Suprapubic skin (tissue), 4 donors: ENCODE data around the gene TRMU. TPM values are rescaled to one million over a fixed set of nuclear protein-coding genes. Genes with fewer than 3 reads are reported as not detected.
A peak's percentile ranks its signal among the peaks of the same experiment; 100 is the strongest.

Source experiments
- DNase-seq, 2 donors: peaks; one replicate each; pipeline ENCODE4 v3.0.0-alpha.2; 2019; ENCODE audit warnings: low spot score in 2 of 2
- H3K27ac ChIP-seq: fragments of 200-600 bp; sonication (generic); one replicate; pipeline ENCODE4 v1.5.1; 2019
- H3K27me3 ChIP-seq: fragments of 200-600 bp; sonication (generic); one replicate; pipeline ENCODE4 v1.5.1; 2019
- H3K36me3 ChIP-seq: fragments of 200-600 bp; sonication (generic); one replicate; pipeline ENCODE4 v1.5.1; 2019
- H3K4me1 ChIP-seq: fragments of 200-600 bp; sonication (generic); one replicate; pipeline ENCODE4 v1.5.1; 2019
- H3K4me3 ChIP-seq: fragments of 200-600 bp; sonication (generic); one replicate; pipeline ENCODE4 v1.5.1; 2019; ENCODE audit warnings: mild to moderate bottlenecking
- H3K9me3 ChIP-seq: fragments of 200-600 bp; sonication (generic); one replicate; pipeline ENCODE4 v1.5.1; 2019
- CTCF ChIP-seq, 2 donors: fragments of 200-600 bp in 1 of 2; fragments of 450-650 bp in 1 of 2; sonication (generic) in 1 of 2; IDR thresholded peaks; one replicate each; pipeline ENCODE4 v1.5.1; 2016 to 2019; ENCODE audit warnings: antibody characterized with exemption in 2 of 2, mild to moderate bottlenecking in 1 of 2, moderate library complexity in 1 of 2
- EP300 ChIP-seq: sonication (generic); formaldehyde crosslinking; IDR thresholded peaks from one replicate; pipeline ENCODE4 v1.6.1; 2017; ENCODE audit warnings: antibody characterized with exemption
- POLR2A ChIP-seq, 2 donors: fragments of 450-650 bp; IDR thresholded peaks; one replicate each; pipeline ENCODE4 v1.6.1; 2017; ENCODE audit warnings: antibody characterized with exemption in 2 of 2, mild to moderate bottlenecking in 2 of 2, moderate library complexity in 2 of 2
- POLR2AphosphoS5 ChIP-seq, 3 donors: sonication (generic); formaldehyde crosslinking; IDR thresholded peaks; one replicate each; pipeline ENCODE4 v1.6.1; 2017; ENCODE audit warnings: antibody characterized with exemption in 3 of 3
- WGBS: methylation state at CpG from one replicate; pipeline ENCODE4 v1.1.5; 2018; 5-methylcytosine and 5-hydroxymethylcytosine counted together
- total RNA-seq, 4 donors: library from RNA; depleted of rRNA; stranded (reverse); fragments of >200 nt; gene quantifications; one replicate each; pipeline ENCODE4 v1.1.0, GENCODE V29; 2016

TRMU gene
- total RNA-seq: 100 to 1,000 TPM in 1 of 4 donors, 10 to 100 TPM in 3; 28.3 to 109 (median 40.9) TPM

GRCh38 chr22:46335201-46336118 is at the start of gene TRMU:
TSS of gene TRMU (plus strand) at chr22:46335714. CDS start at chr22:46335765, 51 bp downstream.
- TF ChIP-seq POLR2AphosphoS5 (IDR thresholded peaks at IDR 0.05) (peak in 2 of 3 donors; percentile 78 to 81), POLR2A (IDR thresholded peaks at IDR 0.05) (peak in 1 of 2 donors; percentile 51), EP300 (no peak)
- H3K9me3 ChIP-seq: no peaks in the 10 kb centered on the region
- peak; percentile 86 to 88 for DNase-seq
- H3K36me3 ChIP-seq: peaks cover 27% of the 10 kb centered on the region
- peaks cover 21% of the 10 kb centered on the region for H3K4me1 ChIP-seq
- peak within 1 kb of the TSS; percentile 86 for H3K27ac ChIP-seq
- H3K4me3 ChIP-seq: peak within 1 kb of the TSS; percentile 98
- WGBS: 3% methylated on average over 24 of the region's 93 CpGs
- H3K27me3 ChIP-seq: no peaks in the 10 kb centered on the region

- 92% methylated on average over 3 of the region's 3 CpGs for WGBS
- Histone ChIP-seq H3K27ac (no peak overlapping the region), H3K4me1 (peaks cover 39% of the 10 kb centered on the region), H3K4me3 (no peak overlapping the region), H3K36me3 (peaks cover 63% of the 10 kb centered on the region), H3K27me3 (no peaks in the 10 kb centered on the region), H3K9me3 (no peaks in the 10 kb centered on the region)
- no peak for TF ChIP-seq POLR2A (IDR thresholded peaks at IDR 0.05)
- no peak for TF ChIP-seq POLR2AphosphoS5 (IDR thresholded peaks at IDR 0.05)
- no peak for TF ChIP-seq CTCF (IDR thresholded peaks at IDR 0.05)
- no peak for TF ChIP-seq EP300
- no peak for DNase-seq
These were observed 49.5 kb upstream of the TRMU start for GRCh38 chr22:46286006-46286405.

- H3K27ac ChIP-seq: no peak overlapping the region
- H3K36me3 ChIP-seq: peaks cover 61% of the 10 kb centered on the region
- WGBS: 100% methylated on average over 3 of the region's 15 CpGs
- no peak overlapping the region for H3K4me3 ChIP-seq
- peaks cover 45% of the 10 kb centered on the region for H3K4me1 ChIP-seq
- DNase-seq: no peak
- no peaks in the 10 kb centered on the region for H3K9me3 ChIP-seq
- no peak for TF ChIP-seq POLR2A (IDR thresholded peaks at IDR 0.05)
- TF ChIP-seq CTCF (IDR thresholded peaks at IDR 0.05): no peak
- TF ChIP-seq POLR2AphosphoS5 (IDR thresholded peaks at IDR 0.05): no peak
- TF ChIP-seq EP300: no peak
- H3K27me3 ChIP-seq: no peaks in the 10 kb centered on the region
These were observed 48.3 kb upstream of the TRMU start for GRCh38 chr22:46286941-46287872.

GRCh38 chr22:46287873-46288751 is 47.4 kb upstream of the TRMU start:
- Histone ChIP-seq H3K4me3 (no peak overlapping the region), H3K27ac (no peak overlapping the region), H3K36me3 (peaks cover 54% of the 10 kb centered on the region), H3K27me3 (no peaks in the 10 kb centered on the region), H3K4me1 (peaks cover 45% of the 10 kb centered on the region), H3K9me3 (no peaks in the 10 kb centered on the region)
- TF ChIP-seq CTCF (IDR thresholded peaks at IDR 0.05): no peak
- no peak for TF ChIP-seq EP300
- TF ChIP-seq POLR2A (IDR thresholded peaks at IDR 0.05): no peak
- TF ChIP-seq POLR2AphosphoS5 (IDR thresholded peaks at IDR 0.05): no peak
- DNase-seq: no peak
- WGBS: 71% methylated on average over 12 of the region's 24 CpGs

GRCh38 chr22:46288846-46289243 is 46.7 kb upstream of the TRMU start:
- WGBS: 86% methylated on average over 6 of the region's 7 CpGs
- Histone ChIP-seq H3K4me3 (no peak overlapping the region), H3K9me3 (no peaks in the 10 kb centered on the region), H3K4me1 (peaks cover 48% of the 10 kb centered on the region), H3K27ac (no peak overlapping the region), H3K36me3 (peaks cover 49% of the 10 kb centered on the region), H3K27me3 (no peaks in the 10 kb centered on the region)
- no peak for DNase-seq
- TF ChIP-seq CTCF (IDR thresholded peaks at IDR 0.05) (no peak), POLR2A (IDR thresholded peaks at IDR 0.05) (no peak), POLR2AphosphoS5 (IDR thresholded peaks at IDR 0.05) (no peak), EP300 (no peak)
